SH-SY5Y (cell line): ENCODE measurements around the gene FAM13C.

Experiments used
- GATA2 ChIP-seq: IDR thresholded peaks from 2 replicates; pipeline ENCODE4 v1.6.1; 2011; ENCODE audit warnings: mild to moderate bottlenecking, low read depth, low read length
- GATA3 ChIP-seq: IDR thresholded peaks from 2 replicates; pipeline ENCODE4 v1.6.1; 2011; ENCODE audit warnings: low read depth, mild to moderate bottlenecking, low read length, moderate library complexity

- TF ChIP-seq GATA2 = no peak
- TF ChIP-seq GATA3 = no peak
Measured at GRCh38 chr10:59272061-59272460, 90.3 kb downstream of the FAM13C start.
